GM21737 (cell line): ENCODE results near the gene VSTM4.

Experiments used
- ATAC-seq: cut with Tn5 transposase; IDR thresholded peaks from one replicate; pipeline ENCODE4 v1.9.1; 2021; ENCODE audit warnings: mild to moderate bottlenecking, moderate library complexity; ENCODE audit not compliant: unreplicated experiment

VSTM4 gene

GRCh38 chr10:49050906-49051305, 64.4 kb downstream of the VSTM4 start:
- ATAC-seq: no peak

GRCh38 chr10:49050366-49050765, 65.0 kb downstream of the VSTM4 start:
- no peak for ATAC-seq

- no peak for ATAC-seq
These were observed 65.7 kb downstream of the VSTM4 start for GRCh38 chr10:49049660-49050059.

GRCh38 chr10:49047128-49047639, 68.1 kb downstream of the VSTM4 start:
- ATAC-seq: no peak

GRCh38 chr10:49044293-49045193, 70.8 kb downstream of the VSTM4 start:
- ATAC-seq: no peak

- no peak for ATAC-seq
These were observed 74.7 kb downstream of the VSTM4 start for GRCh38 chr10:49040601-49041000.

- ATAC-seq: no peak
These were observed 75.9 kb downstream of the VSTM4 start for GRCh38 chr10:49039409-49039808.

GRCh38 chr10:49038711-49039110, 76.6 kb downstream of the VSTM4 start:
- ATAC-seq: no peak

GRCh38 chr10:49037187-49037586, 78.1 kb downstream of the VSTM4 start:
- ATAC-seq: no peak

- ATAC-seq: no peak
These were observed 78.7 kb downstream of the VSTM4 start for GRCh38 chr10:49036638-49037037.

GRCh38 chr10:49035920-49036319, 79.4 kb downstream of the VSTM4 start:
- ATAC-seq: no peak

GRCh38 chr10:49034925-49035324, 80.4 kb downstream of the VSTM4 start:
- ATAC-seq: no peak

GRCh38 chr10:49033939-49034338, 81.4 kb downstream of the VSTM4 start:
- ATAC-seq: no peak

- no peak for ATAC-seq
These were observed 85.7 kb downstream of the VSTM4 start for GRCh38 chr10:49029666-49030065.

GRCh38 chr10:49028639-49029038, 86.7 kb downstream of the VSTM4 start:
- ATAC-seq: no peak

- no peak for ATAC-seq
These were observed 89.9 kb downstream of the VSTM4 start for GRCh38 chr10:49025347-49025983.

- no peak for ATAC-seq
These were observed 90.8 kb downstream of the VSTM4 start for GRCh38 chr10:49024484-49024883.

- no peak for ATAC-seq
These were observed 91.6 kb downstream of the VSTM4 start for GRCh38 chr10:49023752-49024151.

GRCh38 chr10:49023071-49023470, 92.3 kb downstream of the VSTM4 start:
- no peak for ATAC-seq

- ATAC-seq: no peak
These were observed 93.6 kb downstream of the VSTM4 start for GRCh38 chr10:49021685-49022084.

GRCh38 chr10:49015700-49016099, 99.6 kb downstream of the VSTM4 start:
- no peak for ATAC-seq

- ATAC-seq: no peak
These were observed 102.7 kb downstream of the VSTM4 start for GRCh38 chr10:49012603-49013002.
